ENCODE measurements around the gene DGUOK. TPM values are rescaled to one million over a fixed set of nuclear protein-coding genes. Genes with fewer than 3 reads are reported as not detected.
"Not testable (repeated sequence)": the region's sequence is repeated elsewhere in the genome, so short reads cannot be mapped to it uniquely, and the experiment has no call there.

The DGUOK gene
- total RNA-seq (10 to 100 TPM; 28.9 to 51.2 TPM), polyA plus RNA-seq (100 to 1,000 TPM in 1 of 2 donors, 10 to 100 TPM in 1; 96.6 to 103 TPM)
- long read RNA-seq, donor 1, transcript DGUOK-208 (6 exons, 1,029 nt): minor isoform, 9 of 60 reads
- long read RNA-seq, donor 1, transcript DGUOK-201 (7 exons, 1,144 nt): major isoform, 12 of 60 reads
- long read RNA-seq, donor 1, transcript DGUOK-202 (5 exons, 880 nt): minor isoform, 5 of 60 reads
- long read RNA-seq, donor 1, transcript DGUOK-203 (4 exons, 703 nt): minor isoform, 11 of 60 reads
- long read RNA-seq, donor 1, partial matches to known transcripts: 13 of 60 reads
- long read RNA-seq, donor 1, other reads (novel, unspliced or antisense): 7 of 60 reads
- long read RNA-seq, donor 2, transcript DGUOK-203 (4 exons, 703 nt): major isoform, 5 of 14 reads
- long read RNA-seq, donor 2, partial matches to known transcripts: 0 of 14 reads
- long read RNA-seq, donor 2, other reads (novel, unspliced or antisense): 0 of 14 reads
- long read RNA-seq, donor 3, transcript DGUOK-203 (4 exons, 703 nt): major isoform, 13 of 29 reads
- long read RNA-seq, donor 3, partial matches to known transcripts: 6 of 29 reads
- long read RNA-seq, donor 3, other reads (novel, unspliced or antisense): 0 of 29 reads
- long read RNA-seq, donor 4, transcript DGUOK-203 (4 exons, 703 nt): major isoform, 9 of 27 reads
- long read RNA-seq, donor 4, partial matches to known transcripts: 8 of 27 reads
- long read RNA-seq, donor 4, other reads (novel, unspliced or antisense): 0 of 27 reads
- long read RNA-seq, donor 5, transcript DGUOK-202 (5 exons, 880 nt): minor isoform, 5 of 68 reads
- long read RNA-seq, donor 5, transcript DGUOK-203 (4 exons, 703 nt): minor isoform, 12 of 68 reads
- long read RNA-seq, donor 5, transcript DGUOK-208 (6 exons, 1,029 nt): major isoform, 13 of 68 reads
- long read RNA-seq, donor 5, transcript DGUOK-201 (7 exons, 1,144 nt): minor isoform, 12 of 68 reads
- long read RNA-seq, donor 5, partial matches to known transcripts: 8 of 68 reads
- long read RNA-seq, donor 5, other reads (novel, unspliced or antisense): 12 of 68 reads

DNA sequence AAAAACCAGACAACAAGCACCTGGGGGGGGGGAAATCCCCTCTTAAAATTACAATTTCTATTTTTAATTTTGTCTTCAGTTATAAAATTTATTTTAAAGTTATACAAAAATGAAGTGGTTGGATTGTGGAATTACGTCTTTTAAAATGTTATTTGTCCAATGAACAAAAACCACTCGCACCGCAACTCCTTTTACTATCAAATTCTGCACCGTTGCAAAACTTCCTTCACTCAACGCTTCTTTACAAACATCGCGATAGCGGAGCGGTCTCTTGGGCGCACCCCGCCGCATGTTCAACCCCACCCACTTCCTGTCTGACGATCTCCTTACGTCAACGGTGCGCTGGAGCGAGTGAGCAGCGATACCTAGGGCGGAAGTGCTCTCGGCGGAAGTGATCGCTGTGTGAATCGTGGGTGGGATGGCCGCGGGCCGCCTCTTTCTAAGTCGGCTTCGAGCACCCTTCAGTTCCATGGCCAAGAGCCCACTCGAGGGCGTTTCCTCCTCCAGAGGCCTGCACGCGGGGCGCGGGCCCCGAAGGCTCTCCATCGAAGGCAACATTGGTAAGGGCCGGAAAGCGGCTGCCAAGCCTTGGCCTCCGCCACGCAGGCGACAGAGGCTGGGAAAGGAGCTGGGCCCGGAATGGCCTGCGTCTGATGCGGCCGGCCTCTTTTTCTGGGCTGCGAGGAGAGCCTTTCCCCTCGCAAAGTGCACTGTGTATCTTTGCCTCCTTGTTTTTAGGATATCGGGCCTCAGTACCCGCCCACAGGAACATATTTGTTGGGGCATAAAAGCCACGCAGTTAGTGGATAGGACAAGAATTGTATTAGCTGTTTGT, at the start of gene DGUOK:
Gene DGUOK (plus strand): TSS at position 388 of the 835 bp plus-strand sequence. CDS start 31 bp downstream, at position 419.
- Histone ChIP-seq H3K27me3 (ENCODE audit: control insufficient read depth in 3 of 3, insufficient read depth in 3 of 3, low read length in 2 of 3) (peaks cover 0 to 9% (median 8%) of the 10 kb centered on the region in 3 donors), H3K4me1 (ENCODE audit: control insufficient read depth in 5 of 5, insufficient read depth in 5 of 5, low read length in 5 of 5) (peaks cover 4 to 18% (median 6%) of the 10 kb centered on the region in 5 donors), H3K36me3 (ENCODE audit: control insufficient read depth in 4 of 4, insufficient read depth in 4 of 4, low read length in 4 of 4) (peaks cover 0 to 5% (median 0%) of the 10 kb centered on the region in 4 donors), H3K9ac (ENCODE audit: insufficient read depth in 1 of 2, low read length in 2 of 2) (peak within 1 kb of the TSS; percentile 93 to 95), H3K9me3 (ENCODE audit: control insufficient read depth in 4 of 4, insufficient read depth in 3 of 4, low read length in 3 of 4) (no peaks in the 10 kb centered on the region), H3K4me3 (peak within 1 kb of the TSS; percentile 80), H3K27ac (ENCODE audit: low read depth in 1 of 2, low read length in 1 of 2) (peak within 1 kb of the TSS; percentile 95 to 99)
- WGBS, 2 donors: 0% methylated on average over 50 of the region's 50 CpGs
- peak; percentile 99 for ATAC-seq (ENCODE audit: insufficient read depth, low FRiP score)
- peak; percentile 99 to 100 (median 100) for DNase-seq
- TF ChIP-seq CTCF (IDR thresholded peaks at IDR 0.05; ENCODE audit: control extremely low read depth, extremely low read depth): no peak

DNA sequence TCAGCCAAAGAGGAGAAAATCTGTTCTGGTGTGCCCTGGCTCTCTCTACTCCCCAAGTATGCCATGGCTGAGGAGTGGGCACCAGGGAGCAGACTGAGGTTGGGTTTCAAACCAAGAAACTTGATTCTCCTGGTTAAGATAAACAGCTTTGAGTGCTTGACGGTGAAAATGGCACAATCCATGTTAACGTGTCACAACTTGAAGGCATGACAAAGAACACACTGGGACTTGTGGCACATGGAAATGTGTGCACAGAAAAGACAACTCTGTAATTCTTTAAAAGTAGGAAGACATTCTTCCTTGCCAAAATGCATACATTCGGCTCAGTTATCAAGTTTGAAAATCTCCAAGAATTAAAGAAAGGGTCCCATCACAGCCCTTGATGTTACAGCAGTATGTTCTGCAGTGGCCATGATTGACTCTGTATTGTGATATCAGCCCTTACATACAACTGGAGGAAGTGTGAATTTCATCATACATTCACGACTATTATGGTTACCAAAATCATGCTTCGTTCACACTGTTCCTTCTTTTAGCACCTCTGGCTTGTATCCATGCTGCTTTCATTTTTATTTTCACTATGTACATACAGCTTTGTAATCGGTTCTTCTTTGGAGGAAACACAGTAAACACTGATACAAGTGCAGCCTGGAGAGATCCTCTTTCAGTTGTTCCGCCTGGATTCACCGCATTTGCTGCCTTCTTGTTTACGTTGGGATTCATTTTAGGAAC, 49.4 kb upstream of the DGUOK start:
- no peak overlapping the region for H3K4me3 ChIP-seq
- ATAC-seq (ENCODE audit: insufficient read depth, low FRiP score) (no peak), DNase-seq (peak in 1 of 3 donors; percentile 7)
- H3K27me3 ChIP-seq (ENCODE audit: control insufficient read depth in 3 of 3, insufficient read depth in 3 of 3, low read length in 2 of 3): no peaks in the 10 kb centered on the region
- no peaks in the 10 kb centered on the region for H3K4me1 ChIP-seq (ENCODE audit: control insufficient read depth in 5 of 5, insufficient read depth in 5 of 5, low read length in 5 of 5)
- no peak overlapping the region for H3K27ac ChIP-seq (ENCODE audit: low read depth in 1 of 2, low read length in 1 of 2)
- H3K9me3 ChIP-seq (ENCODE audit: control insufficient read depth in 4 of 4, insufficient read depth in 3 of 4, low read length in 3 of 4): no peaks in the 10 kb centered on the region
- WGBS, 2 donors: 50 to 52% methylated on average over 9 of the region's 9 CpGs
- no peak for TF ChIP-seq CTCF (IDR thresholded peaks at IDR 0.05; ENCODE audit: control extremely low read depth, extremely low read depth)
- no peaks in the 10 kb centered on the region for H3K36me3 ChIP-seq (ENCODE audit: control insufficient read depth in 4 of 4, insufficient read depth in 4 of 4, low read length in 4 of 4)
- H3K9ac ChIP-seq (ENCODE audit: insufficient read depth in 1 of 2, low read length in 2 of 2): no peak overlapping the region

DNA sequence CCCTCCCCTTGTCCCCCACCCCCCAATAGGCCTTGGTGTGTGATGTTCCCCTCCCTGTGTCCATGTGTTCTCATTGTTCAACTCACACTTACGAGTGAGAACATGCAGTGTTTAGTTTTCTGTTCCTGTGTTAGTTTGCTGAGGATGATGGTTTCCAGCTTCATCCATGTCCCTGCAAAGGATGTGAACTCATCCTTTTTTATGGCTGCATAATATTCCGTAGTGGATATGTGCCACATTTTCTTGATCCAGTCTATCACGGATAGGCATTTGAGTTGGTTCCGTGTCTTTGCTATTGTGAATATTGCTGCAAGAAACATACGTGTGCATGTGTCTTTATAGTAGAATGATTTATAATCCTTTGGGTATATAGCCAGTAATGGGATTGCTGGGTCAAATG, 48.7 kb upstream of the DGUOK start:
- not testable (repeated sequence) for H3K27ac ChIP-seq (ENCODE audit: low read depth in 1 of 2, low read length in 1 of 2); H3K27me3 ChIP-seq (ENCODE audit: control insufficient read depth in 3 of 3, insufficient read depth in 3 of 3, low read length in 2 of 3); H3K9me3 ChIP-seq (ENCODE audit: control insufficient read depth in 4 of 4, insufficient read depth in 3 of 4, low read length in 3 of 4); H3K4me3 ChIP-seq; H3K36me3 ChIP-seq (ENCODE audit: control insufficient read depth in 4 of 4, insufficient read depth in 4 of 4, low read length in 4 of 4); DNase-seq; H3K4me1 ChIP-seq (ENCODE audit: control insufficient read depth in 5 of 5, insufficient read depth in 5 of 5, low read length in 5 of 5); H3K9ac ChIP-seq (ENCODE audit: insufficient read depth in 1 of 2, low read length in 2 of 2); ATAC-seq (ENCODE audit: insufficient read depth, low FRiP score)
- WGBS, 2 donors: 93 to 98% methylated on average over 5 of the region's 5 CpGs
